ENCODE results near the gene SRGAP1. TPM values are rescaled to one million over a fixed set of nuclear protein-coding genes. Genes with fewer than 3 reads are reported as not detected.
"Not testable (repeated sequence)": the region's sequence is repeated elsewhere in the genome, so short reads cannot be mapped to it uniquely, and the experiment has no call there.

Gene SRGAP1
- total RNA-seq, 1 donor from 2014 or later = 49.3 TPM

- H3K36me3 Mint-ChIP-seq (ENCODE audit: low read depth, unreplicated experiment) = no peaks in the 10 kb centered on the region
- no peak overlapping the region for H3K27ac Mint-ChIP-seq (ENCODE audit: unreplicated experiment)
- TF ChIP-seq CTCF (IDR thresholded peaks at IDR 0.05; ENCODE audit: unreplicated experiment) = no peak
- H3K27me3 Mint-ChIP-seq (ENCODE audit: unreplicated experiment) = no peaks in the 10 kb centered on the region
- H3K4me3 Mint-ChIP-seq (ENCODE audit: unreplicated experiment) = no peak overlapping the region
- no peaks in the 10 kb centered on the region for H3K9me3 Mint-ChIP-seq (ENCODE audit: unreplicated experiment)
- peaks cover 3% of the 10 kb centered on the region for H3K4me1 Mint-ChIP-seq (ENCODE audit: unreplicated experiment)
- no peak for DNase-seq (ENCODE audit: low spot score)
Observed at GRCh38 chr12:64194333-64195149, 350.0 kb downstream of the SRGAP1 start.

GRCh38 chr12:64195841-64196240, 351.3 kb downstream of the SRGAP1 start:
- H3K4me1 Mint-ChIP-seq (ENCODE audit: unreplicated experiment); H3K27me3 Mint-ChIP-seq (ENCODE audit: unreplicated experiment); H3K36me3 Mint-ChIP-seq (ENCODE audit: low read depth, unreplicated experiment); H3K9me3 Mint-ChIP-seq (ENCODE audit: unreplicated experiment); DNase-seq (ENCODE audit: low spot score); H3K27ac Mint-ChIP-seq (ENCODE audit: unreplicated experiment); H3K4me3 Mint-ChIP-seq (ENCODE audit: unreplicated experiment): not testable (repeated sequence)

GRCh38 chr12:64203036-64203435, 358.5 kb downstream of the SRGAP1 start:
- no peaks in the 10 kb centered on the region for H3K27me3 Mint-ChIP-seq (ENCODE audit: unreplicated experiment)
- H3K4me1 Mint-ChIP-seq (ENCODE audit: unreplicated experiment) = no peaks in the 10 kb centered on the region
- peaks cover 5% of the 10 kb centered on the region for H3K36me3 Mint-ChIP-seq (ENCODE audit: low read depth, unreplicated experiment)
- DNase-seq (ENCODE audit: low spot score) = no peak
- no peak overlapping the region for H3K27ac Mint-ChIP-seq (ENCODE audit: unreplicated experiment)
- H3K4me3 Mint-ChIP-seq (ENCODE audit: unreplicated experiment) = no peak overlapping the region
- no peaks in the 10 kb centered on the region for H3K9me3 Mint-ChIP-seq (ENCODE audit: unreplicated experiment)
- no peak for TF ChIP-seq CTCF (IDR thresholded peaks at IDR 0.05; ENCODE audit: unreplicated experiment)

- H3K4me3 Mint-ChIP-seq (ENCODE audit: unreplicated experiment) = no peak overlapping the region
- no peaks in the 10 kb centered on the region for H3K27me3 Mint-ChIP-seq (ENCODE audit: unreplicated experiment)
- no peaks in the 10 kb centered on the region for H3K9me3 Mint-ChIP-seq (ENCODE audit: unreplicated experiment)
- H3K4me1 Mint-ChIP-seq (ENCODE audit: unreplicated experiment) = no peaks in the 10 kb centered on the region
- no peak for TF ChIP-seq CTCF (IDR thresholded peaks at IDR 0.05; ENCODE audit: unreplicated experiment)
- no peak for DNase-seq (ENCODE audit: low spot score)
- H3K27ac Mint-ChIP-seq (ENCODE audit: unreplicated experiment) = no peak overlapping the region
- H3K36me3 Mint-ChIP-seq (ENCODE audit: low read depth, unreplicated experiment) = peaks cover 5% of the 10 kb centered on the region
Observed at GRCh38 chr12:64203775-64204174, 359.3 kb downstream of the SRGAP1 start.

DNA sequence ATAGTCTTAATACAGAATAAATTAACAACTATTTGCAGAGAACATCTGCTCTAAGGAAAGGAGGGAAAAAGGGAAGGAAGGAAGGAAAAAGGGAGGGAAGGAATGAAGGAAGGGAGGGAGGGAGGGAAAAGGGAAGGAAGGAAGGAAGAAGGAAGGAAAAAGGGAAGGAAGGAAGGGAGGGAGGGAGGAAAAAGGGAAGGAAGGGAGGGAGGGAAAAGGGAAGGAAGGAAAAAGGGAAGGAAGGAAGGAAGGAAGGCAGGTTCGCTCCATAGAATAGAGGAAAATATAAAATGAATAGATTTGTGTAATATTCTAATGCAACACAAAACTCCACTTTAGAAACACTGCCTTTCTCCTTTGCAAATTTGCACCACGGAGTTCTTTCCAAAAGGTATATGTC, 361.0 kb downstream of the SRGAP1 start:
- peaks cover 5% of the 10 kb centered on the region for H3K36me3 Mint-ChIP-seq (ENCODE audit: low read depth, unreplicated experiment)
- no peak overlapping the region for H3K4me3 Mint-ChIP-seq (ENCODE audit: unreplicated experiment)
- no peak for DNase-seq (ENCODE audit: low spot score)
- TF ChIP-seq CTCF (IDR thresholded peaks at IDR 0.05; ENCODE audit: unreplicated experiment) = no peak
- no peak overlapping the region for H3K27ac Mint-ChIP-seq (ENCODE audit: unreplicated experiment)
- H3K4me1 Mint-ChIP-seq (ENCODE audit: unreplicated experiment) = no peaks in the 10 kb centered on the region
- H3K9me3 Mint-ChIP-seq (ENCODE audit: unreplicated experiment) = no peaks in the 10 kb centered on the region
- H3K27me3 Mint-ChIP-seq (ENCODE audit: unreplicated experiment) = no peaks in the 10 kb centered on the region

Measured in endothelial cell (in vitro differentiated cells).